ENCODE measurements around the gene DDX43. TPM values are rescaled to one million over a fixed set of nuclear protein-coding genes. Genes with fewer than 3 reads are reported as not detected.
"Not testable (repeated sequence)": the region's sequence is repeated elsewhere in the genome, so short reads cannot be mapped to it uniquely, and the experiment has no call there.

The DDX43 gene
- total RNA-seq, 1 experiment from 2014 or later: 0.33 TPM

DNA sequence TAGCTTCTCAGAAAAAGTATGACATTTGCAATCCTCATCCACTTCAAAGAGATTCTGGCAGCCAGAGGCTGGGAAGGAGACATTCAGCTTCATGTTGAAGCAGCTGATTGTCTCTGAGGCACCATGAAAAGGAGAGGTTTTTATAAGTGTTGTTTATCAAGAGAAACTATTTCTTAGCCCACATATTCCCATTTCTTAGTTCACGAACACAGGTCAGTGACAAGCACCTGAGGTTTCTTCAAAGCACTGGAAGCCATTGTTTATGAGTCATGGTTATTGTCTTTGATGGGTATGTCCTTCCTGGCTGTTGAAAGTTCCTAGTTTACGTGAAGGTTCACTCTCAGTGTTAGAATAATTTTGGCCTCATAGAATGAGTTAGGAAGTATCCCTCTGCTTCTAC, 3.0 kb upstream of the DDX43 start:
- Histone ChIP-seq H3K79me1 (ENCODE audit: insufficient read depth, low read depth, low read length, poor library complexity, severe bottlenecking) (no peaks in the 10 kb centered on the region), H2AFZ (ENCODE audit: low read length) (no peak overlapping the region), H2BK120ac (ENCODE audit: low read depth, low read length, poor library complexity, severe bottlenecking) (no peak overlapping the region), H2BK20ac (ENCODE audit: low read depth, low read length, poor library complexity, severe bottlenecking) (no peak overlapping the region), H3T11ph (ENCODE audit: low read length) (no peak overlapping the region), H4K5ac (ENCODE audit: insufficient read length, low read depth, low read length) (no peak overlapping the region), H4K20me1 (ENCODE audit: control insufficient read depth, insufficient read depth, insufficient read length) (no peaks in the 10 kb centered on the region), H2BK5ac (ENCODE audit: insufficient read length, low read length) (no peak overlapping the region), H3K56ac (ENCODE audit: insufficient read length, low read depth, low read length) (no peak overlapping the region), H4K8ac (replicated peaks; ENCODE audit: insufficient read length, low read depth, low read length) (no peak overlapping the region), H2AK5ac (ENCODE audit: insufficient read length, low read length) (no peak overlapping the region), H3K23me2 (ENCODE audit: insufficient read length, low read depth, low read length, poor library complexity, severe bottlenecking) (peaks cover 7% of the 10 kb centered on the region), H3K27ac (ENCODE audit: insufficient read length, low read depth, low read length) (no peak overlapping the region), H3K14ac (ENCODE audit: insufficient read depth, low read length) (no peak overlapping the region), H3K27me3 (ENCODE audit: insufficient read depth, low read length) (no peaks in the 10 kb centered on the region), H3K23ac (ENCODE audit: insufficient read length, low read depth, low read length) (no peak overlapping the region), H3K4ac (ENCODE audit: low read depth, low read length) (no peak overlapping the region), H3K4me2 (ENCODE audit: insufficient read depth, insufficient read length, low read length) (no peak overlapping the region), H3K9me3 (ENCODE audit: control insufficient read depth, low read depth, low read length) (no peaks in the 10 kb centered on the region), H2BK12ac (ENCODE audit: insufficient read length, low read depth, low read length) (no peak overlapping the region), H2BK15ac (ENCODE audit: low read depth, low read length) (no peak overlapping the region), H4K91ac (ENCODE audit: insufficient read length, low read depth, low read length) (no peak overlapping the region), H3K9ac (ENCODE audit: extremely low read depth, insufficient read length, low read length) (no peak overlapping the region), H3K18ac (ENCODE audit: insufficient read length, low read depth, low read length) (no peak overlapping the region), H3K79me2 (ENCODE audit: insufficient read depth, low read length) (no peaks in the 10 kb centered on the region), H3K4me1 (ENCODE audit: insufficient read depth, low read length) (no peaks in the 10 kb centered on the region)
- WGBS (ENCODE audit: extremely low coverage, insufficient read length, low lambda C conversion rate): no CpG with 5 or more reads among the region's 2 CpGs
- H3K27me3 Mint-ChIP-seq (ENCODE audit: low read depth): peaks cover 3% of the 10 kb centered on the region
- TF ChIP-seq, protein P1, sequence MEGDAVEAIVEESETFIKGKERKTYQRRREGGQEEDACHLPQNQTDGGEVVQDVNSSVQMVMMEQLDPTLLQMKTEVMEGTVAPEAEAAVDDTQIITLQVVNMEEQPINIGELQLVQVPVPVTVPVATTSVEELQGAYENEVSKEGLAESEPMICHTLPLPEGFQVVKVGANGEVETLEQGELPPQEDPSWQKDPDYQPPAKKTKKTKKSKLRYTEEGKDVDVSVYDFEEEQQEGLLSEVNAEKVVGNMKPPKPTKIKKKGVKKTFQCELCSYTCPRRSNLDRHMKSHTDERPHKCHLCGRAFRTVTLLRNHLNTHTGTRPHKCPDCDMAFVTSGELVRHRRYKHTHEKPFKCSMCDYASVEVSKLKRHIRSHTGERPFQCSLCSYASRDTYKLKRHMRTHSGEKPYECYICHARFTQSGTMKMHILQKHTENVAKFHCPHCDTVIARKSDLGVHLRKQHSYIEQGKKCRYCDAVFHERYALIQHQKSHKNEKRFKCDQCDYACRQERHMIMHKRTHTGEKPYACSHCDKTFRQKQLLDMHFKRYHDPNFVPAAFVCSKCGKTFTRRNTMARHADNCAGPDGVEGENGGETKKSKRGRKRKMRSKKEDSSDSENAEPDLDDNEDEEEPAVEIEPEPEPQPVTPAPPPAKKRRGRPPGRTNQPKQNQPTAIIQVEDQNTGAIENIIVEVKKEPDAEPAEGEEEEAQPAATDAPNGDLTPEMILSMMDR (conservative IDR thresholded peaks at IDR 0.05): no peak
- peaks cover 14 to 16% of the 10 kb centered on the region in 2 experiments for H3K4me1 Mint-ChIP-seq
- H3K36me3 Mint-ChIP-seq (ENCODE audit: insufficient read depth in 1 of 3, low read depth in 3 of 3): no peaks in the 10 kb centered on the region
- DNase-seq: no peak
- no peak overlapping the region for H3K4me3 Mint-ChIP-seq
- H3K27ac Mint-ChIP-seq: no peak overlapping the region
- H3K9me3 Mint-ChIP-seq: peaks cover 3% of the 10 kb centered on the region in 2 experiments; a peak in 4 of 5 replicates

DNA sequence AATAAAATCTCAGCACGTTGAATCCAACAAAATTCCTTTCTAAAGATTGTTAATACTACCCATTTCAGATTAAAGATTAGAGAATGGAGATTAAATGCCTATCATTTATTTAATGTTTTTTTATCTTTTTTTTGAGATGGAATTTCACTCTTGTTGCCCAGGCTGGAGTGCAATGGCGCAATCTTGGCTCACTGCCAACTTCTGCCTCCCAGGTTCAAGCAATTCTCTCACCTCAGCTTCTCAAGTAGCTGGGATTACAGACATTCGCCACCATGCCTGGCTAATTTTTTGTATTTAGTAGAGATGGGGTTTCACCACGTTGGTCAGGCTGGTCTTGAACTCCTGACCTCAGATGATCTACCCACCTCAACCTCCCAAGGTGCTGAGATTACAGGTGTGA, 2.4 kb upstream of the DDX43 start:
- H3K27me3 ChIP-seq (ENCODE audit: insufficient read depth, low read length); H4K20me1 ChIP-seq (ENCODE audit: control insufficient read depth, insufficient read depth, insufficient read length); H2AFZ ChIP-seq (ENCODE audit: low read length); H3K79me2 ChIP-seq (ENCODE audit: insufficient read depth, low read length); H3K4me3 Mint-ChIP-seq; H3K27me3 Mint-ChIP-seq (ENCODE audit: low read depth); H3K18ac ChIP-seq (ENCODE audit: insufficient read length, low read depth, low read length); H3K56ac ChIP-seq (ENCODE audit: insufficient read length, low read depth, low read length); H4K8ac ChIP-seq (replicated peaks; ENCODE audit: insufficient read length, low read depth, low read length); H3T11ph ChIP-seq (ENCODE audit: low read length); H2BK12ac ChIP-seq (ENCODE audit: insufficient read length, low read depth, low read length); H3K4me1 ChIP-seq (ENCODE audit: insufficient read depth, low read length); H3K23me2 ChIP-seq (ENCODE audit: insufficient read length, low read depth, low read length, poor library complexity, severe bottlenecking); H3K4ac ChIP-seq (ENCODE audit: low read depth, low read length); H2BK120ac ChIP-seq (ENCODE audit: low read depth, low read length, poor library complexity, severe bottlenecking); H2AK5ac ChIP-seq (ENCODE audit: insufficient read length, low read length); DNase-seq; H3K27ac Mint-ChIP-seq; H4K5ac ChIP-seq (ENCODE audit: insufficient read length, low read depth, low read length); H3K14ac ChIP-seq (ENCODE audit: insufficient read depth, low read length); H2BK20ac ChIP-seq (ENCODE audit: low read depth, low read length, poor library complexity, severe bottlenecking); H3K9ac ChIP-seq (ENCODE audit: extremely low read depth, insufficient read length, low read length); H2BK5ac ChIP-seq (ENCODE audit: insufficient read length, low read length); H4K91ac ChIP-seq (ENCODE audit: insufficient read length, low read depth, low read length); H3K79me1 ChIP-seq (ENCODE audit: insufficient read depth, low read depth, low read length, poor library complexity, severe bottlenecking); H3K4me2 ChIP-seq (ENCODE audit: insufficient read depth, insufficient read length, low read length); H3K23ac ChIP-seq (ENCODE audit: insufficient read length, low read depth, low read length); H3K9me3 ChIP-seq (ENCODE audit: control insufficient read depth, low read depth, low read length); H2BK15ac ChIP-seq (ENCODE audit: low read depth, low read length); H3K9me3 Mint-ChIP-seq; H3K27ac ChIP-seq (ENCODE audit: insufficient read length, low read depth, low read length); H3K36me3 Mint-ChIP-seq (ENCODE audit: insufficient read depth in 1 of 3, low read depth in 3 of 3): not testable (repeated sequence)
- no CpG with 5 or more reads among the region's 4 CpGs for WGBS (ENCODE audit: extremely low coverage, insufficient read length, low lambda C conversion rate)
- H3K4me1 Mint-ChIP-seq: peaks cover 14 to 16% of the 10 kb centered on the region in 2 experiments

All from H9 (cell line).